HG03095 (cell line): Measurements from ENCODE around the gene IPO8.
A peak's percentile ranks its signal among the peaks of the same experiment; 100 is the strongest.
"Not testable (repeated sequence)": the region's sequence is repeated elsewhere in the genome, so short reads cannot be mapped to it uniquely, and the experiment has no call there.

Source experiments
- ATAC-seq: cut with Tn5 transposase; IDR thresholded peaks from one replicate; pipeline ENCODE4 v1.9.1; 2021; ENCODE audit warnings: moderate library complexity; ENCODE audit not compliant: unreplicated experiment

IPO8 gene

GRCh38 chr12:30691122-30691879 is 4.4 kb downstream of the IPO8 start:
- no peak for ATAC-seq

- no peak for ATAC-seq
Observed at GRCh38 chr12:30687265-30687986, 8.2 kb downstream of the IPO8 start.

GRCh38 chr12:30679241-30679640 is 16.4 kb downstream of the IPO8 start:
- no peak for ATAC-seq

- no peak for ATAC-seq
Observed at GRCh38 chr12:30678221-30678620, 17.4 kb downstream of the IPO8 start.

- no peak for ATAC-seq
Observed at GRCh38 chr12:30661210-30661609, 34.5 kb downstream of the IPO8 start.

GRCh38 chr12:30652034-30652696 is 43.5 kb downstream of the IPO8 start:
- ATAC-seq, result no peak

GRCh38 chr12:30646821-30647220 is 48.8 kb downstream of the IPO8 start:
- ATAC-seq, result no peak

- ATAC-seq, result no peak
Observed at GRCh38 chr12:30643366-30643765, 52.3 kb downstream of the IPO8 start.

- ATAC-seq, result no peak
Observed at GRCh38 chr12:30640392-30640791, 55.3 kb downstream of the IPO8 start.

GRCh38 chr12:30635385-30635784 is 60.3 kb downstream of the IPO8 start:
- ATAC-seq, result no peak

GRCh38 chr12:30631740-30632139 is 63.9 kb downstream of the IPO8 start:
- ATAC-seq, result no peak

- ATAC-seq, result no peak
Observed at GRCh38 chr12:30630979-30631285, 64.7 kb downstream of the IPO8 start.

- ATAC-seq, result no peak
Observed at GRCh38 chr12:30630076-30630978, 65.3 kb downstream of the IPO8 start.

GRCh38 chr12:30626847-30627246 is 68.8 kb downstream of the IPO8 start:
- ATAC-seq, result no peak

GRCh38 chr12:30624009-30624408 is 71.7 kb downstream of the IPO8 start:
- no peak for ATAC-seq

GRCh38 chr12:30622509-30622908 is 73.2 kb downstream of the IPO8 start:
- peak; percentile 84 for ATAC-seq

- ATAC-seq, result not testable (repeated sequence)
Observed at GRCh38 chr12:30621663-30622241, 73.9 kb downstream of the IPO8 start.

GRCh38 chr12:30617346-30618016 is 78.2 kb downstream of the IPO8 start:
- ATAC-seq, result no peak

GRCh38 chr12:30614031-30614430 is 81.6 kb downstream of the IPO8 start:
- ATAC-seq, result no peak
